HAP-1 (cell line): ENCODE results near the gene TNFRSF19.

ENCODE experiments used
- DNase-seq, 2 experiments: peaks; one replicate each; pipeline ENCODE4 v3.0.0-alpha.2; 2016 to 2020; ENCODE audit warnings: low spot score in 2 of 2
- H3K27me3 ChIP-seq: fragments of 250-450 bp; sonication (Bioruptor Pico); 2 replicates; pipeline ENCODE4 v1.5.1; 2020; ENCODE audit warnings: low read depth, mild to moderate bottlenecking, moderate library complexity
- H3K36me3 ChIP-seq: fragments of 250-450 bp; sonication (Bioruptor Pico); replicated peaks from 2 replicates; pipeline ENCODE4 v1.5.1; 2020; ENCODE audit warnings: mild to moderate bottlenecking
- H3K4me1 ChIP-seq: fragments of 250-450 bp; sonication (Bioruptor Pico); 2 replicates; pipeline ENCODE4 v1.5.1; 2020; ENCODE audit warnings: mild to moderate bottlenecking
- H3K4me3 ChIP-seq: fragments of 250-450 bp; sonication (Bioruptor Pico); 2 replicates; pipeline ENCODE4 v1.5.1; 2020; ENCODE audit warnings: mild to moderate bottlenecking, moderate library complexity
- H3K9me3 ChIP-seq: fragments of 250-450 bp; sonication (Bioruptor Pico); 2 replicates; pipeline ENCODE4 v1.5.1; 2020; ENCODE audit warnings: mild to moderate bottlenecking, moderate library complexity
- in situ Hi-C: fragments of 300-500 bp; cut with MboI; formaldehyde crosslinking; loops from 3 replicates; pipeline ENCODE4 v1.14.3; 2020; ENCODE audit warnings: low sequenced_read_pairs, inconsistent platforms, mixed read lengths

Gene TNFRSF19

GRCh38 chr13:23686948-23687347 lies 116.7 kb downstream of the TNFRSF19 start:
- no peak for DNase-seq
- no peaks in the 10 kb centered on the region for H3K36me3 ChIP-seq
- H3K27me3 ChIP-seq: peaks cover 2% of the 10 kb centered on the region; the same call in 1 of the 2 replicates
- H3K9me3 ChIP-seq: no peaks in the 10 kb centered on the region
- no peaks in the 10 kb centered on the region for H3K4me1 ChIP-seq
- in situ Hi-C loops: no loop called here
- H3K4me3 ChIP-seq: no peak overlapping the region

DNA sequence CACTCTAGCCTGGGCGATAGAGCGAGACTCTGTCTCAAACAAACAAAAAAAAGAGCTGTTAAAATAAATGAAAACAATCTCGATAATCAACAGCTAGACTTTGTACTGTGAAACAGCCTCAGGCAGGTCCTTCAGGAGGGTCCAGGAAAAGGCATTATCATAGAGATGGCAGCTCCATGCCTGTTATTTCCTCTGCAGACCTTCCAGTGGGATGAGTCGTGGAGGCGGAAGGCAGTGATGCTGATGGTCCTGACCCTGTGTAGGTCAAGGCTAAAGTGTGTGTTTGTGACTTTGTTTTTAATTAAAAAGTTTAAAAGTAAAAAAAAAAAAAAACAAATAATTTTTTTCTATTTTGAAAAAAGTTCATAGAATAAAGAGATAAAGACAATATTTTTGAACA lies 117.4 kb downstream of the TNFRSF19 start:
- Histone ChIP-seq H3K27me3 (peaks cover 2% of the 10 kb centered on the region; the same call in 1 of the 2 replicates), H3K9me3 (no peaks in the 10 kb centered on the region), H3K4me3 (no peak overlapping the region), H3K36me3 (no peaks in the 10 kb centered on the region), H3K4me1 (no peaks in the 10 kb centered on the region)
- in situ Hi-C loops: no loop called here
- no peak for DNase-seq

GRCh38 chr13:23688336-23688735 lies 118.1 kb downstream of the TNFRSF19 start:
- Histone ChIP-seq H3K4me1 (peaks cover 3% of the 10 kb centered on the region), H3K4me3 (no peak overlapping the region), H3K9me3 (no peaks in the 10 kb centered on the region), H3K27me3 (peaks cover 2% of the 10 kb centered on the region; the same call in 1 of the 2 replicates), H3K36me3 (no peaks in the 10 kb centered on the region)
- DNase-seq: no peak
- in situ Hi-C loops: no loop called here

GRCh38 chr13:23690668-23691067 lies 120.5 kb downstream of the TNFRSF19 start:
- H3K9me3 ChIP-seq: no peaks in the 10 kb centered on the region
- no peaks in the 10 kb centered on the region for H3K36me3 ChIP-seq
- no peaks in the 10 kb centered on the region for H3K27me3 ChIP-seq
- in situ Hi-C loops: no loop called here
- H3K4me3 ChIP-seq: no peak overlapping the region
- H3K4me1 ChIP-seq: peaks cover 4% of the 10 kb centered on the region
- DNase-seq: no peak

DNA sequence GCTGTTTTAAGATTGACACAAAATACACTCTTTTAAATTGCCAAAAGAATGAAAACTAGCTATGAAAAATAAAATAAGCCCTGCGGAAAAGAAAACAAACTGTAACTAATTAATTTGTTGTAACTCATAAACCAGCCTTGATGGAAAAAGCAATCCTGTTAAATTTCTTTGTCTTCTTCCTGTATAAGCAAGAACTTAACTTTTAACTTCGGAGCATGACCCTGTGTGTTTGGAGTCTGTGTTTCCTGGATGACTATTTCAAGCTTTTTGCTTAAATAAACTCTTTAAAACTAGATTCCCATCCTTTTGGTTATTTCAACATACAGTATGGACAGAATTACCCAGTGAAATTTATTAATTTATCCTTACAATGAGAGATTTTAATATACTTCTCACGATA lies 122.6 kb downstream of the TNFRSF19 start:
- no peaks in the 10 kb centered on the region for H3K36me3 ChIP-seq
- H3K4me1 ChIP-seq: peaks cover 4% of the 10 kb centered on the region
- H3K27me3 ChIP-seq: no peaks in the 10 kb centered on the region
- H3K4me3 ChIP-seq: no peak overlapping the region
- no peaks in the 10 kb centered on the region for H3K9me3 ChIP-seq
- in situ Hi-C loops: no loop called here
- DNase-seq: no peak

DNA sequence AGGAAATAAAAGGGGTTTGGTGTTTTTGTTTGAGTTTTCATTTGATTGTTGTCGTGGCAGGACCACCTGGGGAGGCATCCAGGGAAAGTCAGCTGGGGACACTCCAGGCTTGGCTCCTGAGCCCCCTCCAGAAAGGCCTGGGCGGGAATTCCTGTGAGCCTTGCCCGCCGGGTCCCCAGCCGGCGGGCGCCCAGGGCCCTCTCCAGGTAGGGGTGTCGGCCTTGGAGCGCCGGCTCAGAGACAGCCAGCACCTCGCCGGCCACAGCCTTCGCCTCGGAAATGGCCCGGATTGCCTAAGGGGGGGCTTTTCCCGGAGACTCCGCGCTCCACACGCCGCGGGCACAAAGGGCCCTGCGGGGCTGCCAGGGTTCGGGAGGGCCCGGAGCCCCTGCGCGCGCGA lies 125.0 kb downstream of the TNFRSF19 start:
- H3K36me3 ChIP-seq: no peaks in the 10 kb centered on the region
- no peaks in the 10 kb centered on the region for H3K9me3 ChIP-seq
- peaks cover 4% of the 10 kb centered on the region for H3K4me1 ChIP-seq
- H3K4me3 ChIP-seq: no peak overlapping the region
- in situ Hi-C loops: no loop called here
- no peak for DNase-seq
- H3K27me3 ChIP-seq: no peaks in the 10 kb centered on the region

DNA sequence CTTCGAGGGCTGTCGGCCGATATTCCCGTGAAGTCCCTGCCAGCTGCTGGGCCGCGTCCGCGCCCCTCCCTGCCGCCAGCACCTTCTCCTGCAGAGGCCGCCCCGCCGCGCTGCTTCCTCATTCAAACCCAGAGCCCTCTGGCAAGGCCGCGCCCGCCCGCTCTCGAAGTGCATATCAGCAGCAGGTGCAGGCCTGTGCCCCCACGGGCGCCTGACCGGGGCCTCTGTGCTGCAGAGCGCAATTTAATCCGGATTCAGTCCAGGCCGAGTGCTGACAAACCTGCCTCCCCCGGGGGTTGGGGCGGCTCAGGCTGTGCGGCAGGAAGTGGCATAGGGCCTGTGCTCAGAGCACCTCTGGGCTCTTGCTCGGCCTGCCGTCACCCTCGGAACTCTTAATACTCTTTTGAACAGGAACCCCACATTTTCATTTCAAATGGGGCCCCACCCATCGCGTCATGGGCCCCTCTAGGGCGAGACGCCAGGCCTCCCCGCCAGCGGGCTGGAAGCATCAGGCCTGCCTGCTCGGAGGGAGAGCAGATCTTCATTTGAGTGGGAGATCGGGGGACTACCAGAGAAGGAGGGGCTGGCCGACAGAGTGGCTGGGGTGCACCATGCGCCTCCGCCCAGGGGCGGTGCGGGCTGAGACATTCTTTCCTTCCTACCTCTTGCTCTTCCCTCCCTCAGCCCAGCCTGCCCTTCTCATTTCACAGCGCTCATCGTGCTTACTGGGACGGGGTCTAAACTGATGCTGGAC lies 125.7 kb downstream of the TNFRSF19 start:
- no peaks in the 10 kb centered on the region for H3K9me3 ChIP-seq
- no peak overlapping the region for H3K4me3 ChIP-seq
- in situ Hi-C loops: no loop called here

DNA sequence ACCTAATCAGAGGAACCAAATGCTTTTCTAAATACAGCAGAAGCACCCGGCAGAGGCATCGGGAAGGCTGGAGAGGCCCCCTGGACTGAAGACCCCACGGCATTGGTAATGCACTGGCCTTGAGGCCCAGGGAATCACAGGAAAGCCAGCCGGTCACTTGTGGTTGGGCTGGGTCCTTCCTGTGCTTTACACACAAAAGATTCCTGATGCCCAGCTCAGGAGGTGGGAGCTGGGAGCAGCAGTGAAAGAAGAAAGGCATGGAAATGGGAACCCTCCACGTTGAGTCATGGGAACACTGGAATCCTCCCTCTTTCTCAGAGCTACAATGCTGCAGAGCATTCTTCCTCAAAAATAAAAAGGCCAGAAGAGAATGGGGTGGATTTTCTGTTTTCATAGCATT lies 126.4 kb downstream of the TNFRSF19 start:
- no peak for DNase-seq
- H3K36me3 ChIP-seq: no peaks in the 10 kb centered on the region
- no peaks in the 10 kb centered on the region for H3K27me3 ChIP-seq
- in situ Hi-C loops: no loop called here
- H3K9me3 ChIP-seq: no peaks in the 10 kb centered on the region
- peaks cover 4% of the 10 kb centered on the region for H3K4me1 ChIP-seq
- no peak overlapping the region for H3K4me3 ChIP-seq

More for the DNA sequence above, 125.7 kb downstream of the TNFRSF19 start:
- H3K27me3 ChIP-seq: no peaks in the 10 kb centered on the region
- no peak for DNase-seq
- no peaks in the 10 kb centered on the region for H3K36me3 ChIP-seq
- peaks cover 4% of the 10 kb centered on the region for H3K4me1 ChIP-seq

- no peak for DNase-seq
- H3K4me3 ChIP-seq: no peak overlapping the region
- in situ Hi-C loops: no loop called here
- no peaks in the 10 kb centered on the region for H3K36me3 ChIP-seq
- no peaks in the 10 kb centered on the region for H3K27me3 ChIP-seq
- H3K4me1 ChIP-seq: peaks cover 5% of the 10 kb centered on the region
- H3K9me3 ChIP-seq: no peaks in the 10 kb centered on the region
These were observed 127.6 kb downstream of the TNFRSF19 start for GRCh38 chr13:23697772-23698313.

- Histone ChIP-seq H3K4me1 (peaks cover 7% of the 10 kb centered on the region), H3K9me3 (no peaks in the 10 kb centered on the region), H3K36me3 (no peaks in the 10 kb centered on the region), H3K27me3 (no peaks in the 10 kb centered on the region), H3K4me3 (no peak overlapping the region)
- DNase-seq: no peak
- in situ Hi-C loops: no loop called here
These were observed 129.1 kb downstream of the TNFRSF19 start for GRCh38 chr13:23699271-23699670.

DNA sequence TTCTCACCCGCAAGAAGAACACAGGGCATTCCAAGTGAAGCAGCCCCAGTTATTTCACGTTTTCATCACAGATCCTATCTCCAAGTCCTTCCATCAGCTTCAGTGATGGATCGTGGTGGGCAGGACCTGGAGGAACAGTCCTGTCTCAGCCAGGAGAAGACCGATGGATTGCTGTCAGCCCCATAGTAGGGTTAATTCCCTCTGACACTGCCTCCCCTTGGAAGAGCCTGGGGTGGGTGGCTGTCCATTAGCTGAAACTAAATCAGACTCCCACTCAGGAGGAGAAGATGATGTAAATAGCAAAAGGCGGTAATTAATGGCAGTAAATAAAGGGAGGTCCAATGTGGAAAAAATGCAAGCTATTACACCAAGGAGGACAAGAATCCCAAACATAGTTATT lies 131.0 kb downstream of the TNFRSF19 start:
- in situ Hi-C loops: no loop called here
- no peak for DNase-seq
- Histone ChIP-seq H3K27me3 (no peaks in the 10 kb centered on the region), H3K36me3 (no peaks in the 10 kb centered on the region), H3K9me3 (no peaks in the 10 kb centered on the region), H3K4me3 (no peak overlapping the region), H3K4me1 (peaks cover 7% of the 10 kb centered on the region)

GRCh38 chr13:23701636-23702035 lies 131.4 kb downstream of the TNFRSF19 start:
- Histone ChIP-seq H3K4me1 (peaks cover 7% of the 10 kb centered on the region), H3K9me3 (no peaks in the 10 kb centered on the region), H3K27me3 (no peaks in the 10 kb centered on the region), H3K36me3 (no peaks in the 10 kb centered on the region), H3K4me3 (no peak overlapping the region)
- in situ Hi-C loops: no loop called here
- DNase-seq: no peak

DNA sequence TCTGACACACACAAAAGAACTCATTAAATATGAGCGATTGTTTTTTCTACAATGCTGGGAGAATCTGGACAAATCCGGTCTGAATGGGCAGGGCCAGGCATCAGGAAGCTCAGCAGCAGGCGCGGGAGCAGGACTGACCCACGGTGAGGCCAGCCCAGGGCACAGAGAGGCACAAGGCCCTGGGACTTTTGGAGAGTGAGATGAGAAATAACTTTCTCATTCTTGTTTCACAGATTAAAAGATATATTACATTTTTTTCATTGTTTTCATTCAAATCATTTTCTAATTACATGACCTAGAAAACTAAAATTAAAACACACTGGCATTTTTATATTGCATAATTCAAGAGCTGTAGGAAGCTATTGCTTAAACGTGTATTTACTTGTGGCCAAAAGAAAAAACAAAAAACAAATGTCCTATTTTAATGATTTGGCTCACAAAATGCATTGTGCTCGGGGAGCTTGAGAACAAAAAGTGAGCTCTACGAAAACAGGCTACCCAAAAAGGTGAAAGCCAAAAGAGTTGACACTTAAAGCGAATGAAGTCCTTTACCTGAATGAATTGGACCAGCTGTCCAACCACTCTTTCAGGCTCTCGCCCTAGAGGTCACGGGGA lies 133.1 kb downstream of the TNFRSF19 start:
- in situ Hi-C loops: no loop called here
- Histone ChIP-seq H3K9me3 (no peaks in the 10 kb centered on the region), H3K36me3 (no peaks in the 10 kb centered on the region), H3K4me1 (peaks cover 7% of the 10 kb centered on the region), H3K4me3 (no peak overlapping the region), H3K27me3 (no peaks in the 10 kb centered on the region)
- DNase-seq: peak; percentile 7 to 58

GRCh38 chr13:23705583-23705982 lies 135.4 kb downstream of the TNFRSF19 start:
- no peaks in the 10 kb centered on the region for H3K9me3 ChIP-seq
- no peaks in the 10 kb centered on the region for H3K27me3 ChIP-seq

More at GRCh38 chr13:23705583-23705982, 135.4 kb downstream of the TNFRSF19 start:
- in situ Hi-C loops: no loop called here
- H3K36me3 ChIP-seq: no peaks in the 10 kb centered on the region
- no peak for DNase-seq
- no peak overlapping the region for H3K4me3 ChIP-seq
- H3K4me1 ChIP-seq: peaks cover 7% of the 10 kb centered on the region
